GM18873 (cell line): Measurements from ENCODE around the gene GTF2H2C.
"Not testable (repeated sequence)": the region's sequence is repeated elsewhere in the genome, so short reads cannot be mapped to it uniquely, and the experiment has no call there.

Experiments used
- ATAC-seq: cut with Tn5 transposase; IDR thresholded peaks from one replicate; pipeline ENCODE4 v1.9.1; 2021; ENCODE audit warnings: mild to moderate bottlenecking, moderate library complexity, moderate number of reproducible peaks; ENCODE audit not compliant: unreplicated experiment, low FRiP score

GTF2H2C gene

GRCh38 chr5:69560587-69561431, 818 bp downstream of the GTF2H2C start:
- ATAC-seq, result not testable (repeated sequence)

GRCh38 chr5:69566172-69566571, 6.2 kb downstream of the GTF2H2C start:
- ATAC-seq, result not testable (repeated sequence)

- ATAC-seq, result not testable (repeated sequence)
Measured at GRCh38 chr5:69568072-69568471, 8.1 kb downstream of the GTF2H2C start.

- ATAC-seq, result not testable (repeated sequence)
Measured at GRCh38 chr5:69583356-69583755, 23.4 kb downstream of the GTF2H2C start.

- ATAC-seq, result not testable (repeated sequence)
Measured at GRCh38 chr5:69596114-69596840, 36.3 kb downstream of the GTF2H2C start.

- ATAC-seq, result not testable (repeated sequence)
Measured at GRCh38 chr5:69601947-69602346, 42.0 kb downstream of the GTF2H2C start.

- ATAC-seq, result not testable (repeated sequence)
Measured at GRCh38 chr5:69606839-69607238, 46.8 kb downstream of the GTF2H2C start.

- ATAC-seq, result not testable (repeated sequence)
Measured at GRCh38 chr5:69607750-69608149, 47.8 kb downstream of the GTF2H2C start.

GRCh38 chr5:69608861-69609496, 49.0 kb downstream of the GTF2H2C start:
- not testable (repeated sequence) for ATAC-seq

GRCh38 chr5:69614843-69615242, 54.9 kb downstream of the GTF2H2C start:
- not testable (repeated sequence) for ATAC-seq

- ATAC-seq, result not testable (repeated sequence)
Measured at GRCh38 chr5:69631879-69632278, 71.9 kb downstream of the GTF2H2C start.
